Astrocyte (in vitro differentiated cells and primary cell): ENCODE data around the gene EID2B.

ENCODE experiments used
- CTCF ChIP-seq: IDR thresholded peaks from 2 replicates; pipeline ENCODE4 v1.5.1; 2011; ENCODE audit warnings: low read depth, mild to moderate bottlenecking, inconsistent platforms, low read length, moderate library complexity; ENCODE audit not compliant: insufficient read depth
- EZH2 ChIP-seq: IDR thresholded peaks from 2 replicates; pipeline ENCODE4 v1.6.1; 2012; ENCODE audit warnings: mild to moderate bottlenecking, low read length, inconsistent platforms; ENCODE audit not compliant: insufficient read depth

- peak; percentile 81 for TF ChIP-seq EZH2
- no peak for TF ChIP-seq CTCF
Observed at GRCh38 chr19:39498798-39499642, 33.6 kb downstream of the EID2B start, which contains the start of gene DLL3.
